Measurements from ENCODE around the gene MYO1D.

MYO1D gene

DNA sequence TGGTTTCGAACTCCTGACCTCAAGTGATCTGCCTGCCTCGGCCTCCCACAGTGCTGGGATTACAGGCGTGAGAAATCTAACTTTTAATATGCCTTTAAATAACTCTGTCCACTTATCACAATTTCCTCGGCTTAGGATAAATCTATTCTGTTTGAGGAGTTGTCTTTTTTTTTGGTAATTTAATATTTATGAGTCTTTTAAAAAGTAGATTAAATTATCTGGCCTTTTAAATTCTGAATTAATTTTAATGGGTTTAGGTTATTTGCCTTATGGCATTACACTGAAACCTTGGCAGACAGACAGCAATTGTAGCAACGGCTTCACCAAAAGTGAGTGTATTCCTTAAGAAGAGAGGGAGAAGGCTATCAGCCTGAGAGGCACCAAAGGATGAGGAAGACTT lies 66.2 kb downstream of the MYO1D start:
- no peak for DNase-seq

DNA sequence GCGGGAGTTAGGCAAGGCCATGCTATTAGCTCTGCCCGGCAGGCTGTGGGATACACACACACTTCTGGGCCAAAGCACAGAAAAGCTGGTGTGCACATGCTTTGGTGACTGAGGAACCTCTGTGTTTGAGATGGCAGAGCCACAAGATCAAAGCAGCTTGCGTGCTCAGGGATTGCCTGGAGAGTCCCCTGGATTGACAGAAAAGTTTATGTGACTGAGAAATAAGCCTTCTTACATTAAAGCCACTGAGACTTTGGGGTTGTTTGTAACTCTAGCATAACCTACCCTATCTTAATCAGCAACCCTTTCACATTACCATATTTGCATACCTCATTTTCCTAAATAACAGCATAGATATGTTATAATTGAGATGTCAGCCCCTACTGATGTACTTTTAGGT lies 69.3 kb downstream of the MYO1D start:
- no peak for DNase-seq

DNA sequence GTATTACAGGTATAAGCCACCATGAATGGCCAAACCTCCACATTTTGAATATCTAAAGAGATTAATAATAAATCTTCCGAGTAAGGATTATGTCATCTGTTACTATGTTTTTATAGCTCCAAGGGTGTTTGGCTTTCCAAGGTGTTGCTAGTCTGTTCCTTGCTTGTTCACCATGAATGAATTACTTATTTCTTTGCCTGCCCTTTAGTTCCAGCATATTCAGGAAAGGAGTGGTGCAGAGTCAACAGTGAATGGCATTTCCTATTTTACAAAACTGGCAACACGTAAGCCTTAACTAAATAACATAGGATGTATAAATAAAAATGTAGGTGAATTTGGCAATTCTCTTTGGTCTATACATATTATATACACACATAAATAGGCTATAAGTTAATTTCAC lies 70.3 kb downstream of the MYO1D start:
- DNase-seq = no peak

DNA sequence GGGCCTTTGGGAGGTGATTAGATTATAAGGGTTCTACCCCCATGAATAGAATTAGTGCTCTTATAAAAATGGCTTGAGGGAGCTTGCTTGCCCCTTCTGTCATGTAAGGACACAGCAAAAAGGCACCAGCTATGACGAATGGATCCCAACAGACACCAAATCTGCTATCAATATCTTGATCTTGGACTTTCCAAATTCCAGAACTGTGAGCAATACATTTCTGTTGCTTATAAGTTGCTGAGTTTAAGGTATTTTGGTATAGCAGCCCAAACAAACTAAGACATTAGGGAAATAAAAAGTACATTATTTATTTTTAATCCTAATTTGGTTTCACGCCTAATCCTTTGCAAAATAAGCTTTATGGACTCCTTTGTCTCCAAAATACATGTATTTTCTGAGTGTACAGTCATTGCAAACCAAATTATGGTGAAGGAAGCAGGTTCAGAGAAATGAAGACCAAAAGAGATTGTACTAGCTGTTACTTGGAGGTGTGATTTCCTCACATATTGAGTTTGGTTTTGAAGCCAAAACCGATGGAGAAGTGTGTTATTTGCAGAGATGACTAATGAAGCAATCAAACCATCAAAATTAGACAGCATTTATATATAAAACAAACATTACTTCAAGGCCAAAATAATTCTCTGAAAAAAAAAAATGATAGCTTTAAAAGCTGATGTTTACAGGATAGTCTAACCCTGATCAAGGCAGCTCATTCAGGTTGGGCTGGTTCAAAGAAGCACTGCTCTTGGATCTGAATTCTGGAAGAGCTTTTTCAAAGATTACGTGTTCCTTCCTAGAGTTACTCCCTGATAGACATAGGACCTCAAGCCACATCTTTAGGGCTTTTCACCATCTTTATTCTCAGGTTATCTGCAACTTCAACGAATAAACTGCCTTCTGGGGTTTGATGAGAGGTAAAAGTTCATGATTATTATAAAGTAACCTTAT lies 71.6 kb downstream of the MYO1D start:
- no peak for DNase-seq

DNA sequence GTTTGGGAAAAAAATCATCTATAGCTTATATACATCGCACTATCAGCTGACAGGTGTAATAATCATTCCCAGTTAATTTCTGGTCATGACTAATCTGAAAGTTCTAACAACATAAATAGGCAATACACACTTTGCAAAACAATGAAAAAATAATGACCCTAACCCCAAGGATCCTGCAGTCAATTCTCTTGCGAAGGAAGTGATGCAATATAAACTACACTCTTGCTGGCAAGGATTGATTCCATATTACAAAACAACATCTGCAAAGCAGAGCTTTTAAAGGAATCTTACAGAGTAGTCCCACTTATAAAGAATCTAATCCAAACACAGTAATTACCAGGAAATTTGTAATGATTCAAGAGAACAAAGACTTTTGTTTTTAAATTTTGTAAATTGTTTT lies 73.4 kb downstream of the MYO1D start:
- no peak for DNase-seq

DNA sequence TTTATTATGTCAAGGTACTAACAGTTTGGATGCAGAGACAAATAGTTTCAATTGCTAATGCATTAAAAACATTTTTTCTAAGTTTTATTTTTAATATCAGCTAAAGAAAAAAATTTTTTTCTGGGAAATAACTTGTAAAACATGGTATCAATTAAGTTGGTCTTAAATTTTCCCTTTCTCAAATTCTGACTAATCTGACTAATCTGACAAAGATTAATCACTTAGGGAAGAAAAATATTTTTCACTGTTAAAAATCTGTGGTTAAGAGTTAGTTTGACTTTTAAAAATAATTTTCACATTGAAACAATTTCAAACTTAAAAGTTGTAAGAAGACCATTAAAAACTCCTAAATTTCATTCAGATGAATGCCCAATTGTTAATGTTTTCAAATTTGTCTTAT lies 74.6 kb downstream of the MYO1D start:
- no peak for DNase-seq

DNA sequence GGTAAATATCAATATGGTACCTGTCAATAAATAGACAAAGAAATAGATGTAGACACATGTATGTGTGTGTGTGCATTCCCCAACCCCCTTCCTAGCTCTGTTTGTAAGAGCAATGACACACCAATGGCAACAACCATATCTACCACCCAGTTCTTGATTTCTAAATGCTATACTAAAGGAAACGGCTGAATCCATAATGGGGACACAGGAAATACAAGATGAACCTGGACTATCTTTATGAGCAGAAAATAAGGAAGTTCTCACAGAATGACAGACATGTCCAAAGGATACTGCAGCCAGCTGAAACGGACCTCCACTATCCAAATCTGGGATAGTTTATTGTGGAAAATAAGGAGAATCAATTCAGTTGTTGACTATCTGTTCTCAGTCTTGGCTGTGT lies 75.3 kb downstream of the MYO1D start:
- no peak for DNase-seq

DNA sequence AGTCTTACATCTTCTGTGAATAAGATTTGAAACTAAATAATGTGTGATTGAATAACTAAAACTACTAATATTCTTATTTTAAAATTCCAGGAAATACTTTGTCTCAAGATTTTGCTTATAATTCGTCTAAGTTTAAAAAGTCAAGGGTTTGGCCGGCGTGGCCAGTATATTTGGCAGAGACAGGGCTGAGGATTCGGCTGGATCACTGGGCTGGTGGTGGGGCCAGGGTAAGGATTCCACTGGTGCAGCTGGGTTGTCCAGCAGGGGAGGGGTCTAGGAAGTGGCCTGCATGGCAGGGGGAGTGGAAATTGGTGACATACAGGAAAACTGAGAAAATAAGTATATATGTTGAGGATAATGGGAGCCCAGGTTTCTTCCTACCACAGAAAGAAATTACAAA lies 75.7 kb downstream of the MYO1D start:
- DNase-seq = no peak

DNA sequence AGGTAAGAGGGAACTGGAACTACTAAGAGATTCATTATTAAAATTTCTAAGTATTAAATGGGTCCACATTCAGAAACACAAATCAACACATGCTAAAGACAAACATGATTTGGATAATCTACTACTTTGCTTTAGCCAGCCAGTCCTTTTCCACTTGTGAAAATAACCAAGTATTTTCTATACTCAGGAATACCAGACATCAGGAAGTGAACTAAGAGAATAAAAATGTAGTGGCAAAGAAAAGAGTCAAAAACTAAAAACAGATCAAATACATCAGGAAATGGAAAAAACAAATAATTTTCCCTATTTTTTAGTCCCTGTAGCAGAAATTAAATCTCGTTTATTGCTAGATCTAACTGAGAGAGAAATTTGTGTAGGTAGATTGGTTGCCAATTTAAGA lies 78.0 kb downstream of the MYO1D start:
- DNase-seq = no peak

DNA sequence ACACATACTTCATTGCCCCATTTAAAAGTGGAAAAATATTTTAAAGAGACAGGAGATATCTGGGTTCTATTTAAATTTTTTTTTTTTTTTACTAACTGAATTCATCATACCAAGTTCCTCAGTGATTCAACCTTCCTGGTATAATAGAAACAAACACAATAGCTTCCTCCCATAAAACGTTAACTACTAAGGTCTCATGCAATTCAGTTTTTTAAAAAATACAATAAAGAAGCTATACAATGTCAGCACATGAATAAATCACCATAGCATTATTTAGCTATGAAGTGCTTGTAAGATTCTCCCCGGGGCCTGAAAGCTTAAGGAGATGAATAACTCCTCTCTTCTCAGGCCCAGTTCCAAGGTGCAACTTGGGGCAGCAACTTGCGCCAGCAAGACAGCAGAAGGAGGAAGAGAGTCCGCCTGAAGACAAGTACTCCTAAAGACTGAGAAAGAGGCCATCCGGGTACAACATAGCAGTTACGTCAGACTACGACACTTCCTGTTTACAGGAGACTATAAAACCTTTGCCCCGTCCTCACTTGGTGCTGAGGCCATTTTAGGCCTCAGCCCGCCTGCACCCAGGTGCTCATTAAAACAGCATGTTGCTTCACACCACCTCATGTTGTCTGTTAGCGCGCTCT lies 81.5 kb downstream of the MYO1D start:
- no peak for DNase-seq

DNA sequence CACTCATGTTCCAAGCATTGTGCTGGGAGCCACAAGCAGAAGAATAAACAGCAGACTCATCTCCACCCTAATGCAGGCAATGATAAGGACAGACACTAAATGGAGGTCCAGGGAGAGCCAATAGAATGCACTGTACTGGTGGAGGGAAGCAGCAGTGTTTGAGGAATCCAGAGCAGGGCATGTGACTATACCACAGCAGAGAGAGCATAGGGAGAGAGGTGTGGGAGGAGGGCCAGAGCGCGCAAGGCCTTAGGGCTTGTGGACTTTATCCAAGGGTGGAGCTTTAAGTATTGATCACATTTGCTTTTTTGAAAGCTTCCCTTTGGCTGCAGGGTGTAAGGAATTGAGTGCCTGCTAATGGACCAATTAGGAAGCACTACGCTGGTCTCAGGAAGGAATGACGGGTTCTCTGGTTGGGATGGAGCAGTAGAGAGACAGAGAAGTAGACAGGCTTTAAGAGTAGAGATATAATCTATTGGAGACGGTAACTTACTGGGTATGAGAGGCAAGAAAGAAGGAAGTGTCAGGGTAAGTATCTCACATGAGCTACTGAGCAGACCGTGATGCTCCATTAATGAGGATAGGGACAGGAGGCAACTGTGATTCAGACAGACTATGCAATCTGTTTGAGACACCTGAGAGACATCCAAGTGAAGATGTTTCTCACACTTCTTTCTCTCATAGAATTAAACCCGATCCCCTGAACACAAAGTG lies 82.2 kb downstream of the MYO1D start:
- no peak for DNase-seq

DNA sequence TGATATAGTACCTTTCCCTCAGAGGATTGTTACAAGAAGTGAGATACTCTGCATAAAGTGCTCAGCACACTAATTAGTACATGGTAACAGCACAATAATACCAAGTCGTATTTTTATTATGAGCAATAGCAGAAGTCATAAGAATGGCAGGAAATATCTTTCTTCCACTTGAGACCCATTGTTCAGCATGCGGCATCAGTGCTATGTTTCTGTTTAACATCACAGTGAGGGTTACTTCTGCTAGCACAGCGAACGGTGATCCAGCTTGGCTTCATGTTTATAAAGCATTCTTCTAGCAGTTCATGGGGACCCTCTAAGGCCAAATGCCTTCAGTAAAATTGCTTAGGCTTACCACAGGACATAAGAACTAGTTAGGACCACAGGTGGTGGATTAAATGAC lies 83.1 kb downstream of the MYO1D start:
- DNase-seq = no peak

DNA sequence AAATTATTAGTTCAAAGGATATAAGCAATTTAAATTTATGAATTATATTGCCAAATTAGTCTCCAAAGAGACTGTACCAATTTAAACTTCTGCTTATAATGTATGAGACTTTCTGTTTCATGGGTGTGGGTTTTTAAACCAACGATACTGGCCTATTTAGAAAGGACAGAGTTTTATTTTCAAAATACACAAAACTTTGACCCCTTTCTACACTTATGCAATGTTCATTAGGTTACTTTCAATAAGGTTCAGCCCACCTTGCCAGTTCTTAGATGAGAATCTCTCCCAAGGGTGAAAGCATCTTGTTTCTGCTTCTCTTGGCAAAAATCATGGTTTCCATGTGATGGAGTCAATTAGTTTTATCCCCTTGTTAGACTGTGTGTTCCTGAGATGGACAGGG lies 84.7 kb downstream of the MYO1D start:
- no peak for DNase-seq

DNA sequence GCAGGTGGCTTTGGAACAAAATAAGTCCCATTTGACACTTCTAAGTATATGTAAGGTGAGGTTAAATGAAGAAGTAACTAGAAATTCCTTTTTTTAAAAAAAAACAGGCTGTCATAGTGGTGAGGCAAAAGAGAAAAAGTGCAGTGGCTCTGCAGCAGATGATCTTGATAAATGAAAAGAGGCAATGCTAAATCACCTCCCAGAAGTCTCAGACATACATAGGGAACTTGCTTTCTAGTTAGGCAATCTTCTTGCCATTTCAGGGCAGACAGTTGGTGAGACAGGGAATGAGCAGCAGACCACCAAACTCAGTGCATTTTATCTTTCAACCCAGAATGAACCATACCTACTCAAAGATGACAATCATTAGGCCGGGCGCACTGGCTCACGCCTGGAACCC lies 90.8 kb downstream of the MYO1D start:
- DNase-seq = no peak

DNA sequence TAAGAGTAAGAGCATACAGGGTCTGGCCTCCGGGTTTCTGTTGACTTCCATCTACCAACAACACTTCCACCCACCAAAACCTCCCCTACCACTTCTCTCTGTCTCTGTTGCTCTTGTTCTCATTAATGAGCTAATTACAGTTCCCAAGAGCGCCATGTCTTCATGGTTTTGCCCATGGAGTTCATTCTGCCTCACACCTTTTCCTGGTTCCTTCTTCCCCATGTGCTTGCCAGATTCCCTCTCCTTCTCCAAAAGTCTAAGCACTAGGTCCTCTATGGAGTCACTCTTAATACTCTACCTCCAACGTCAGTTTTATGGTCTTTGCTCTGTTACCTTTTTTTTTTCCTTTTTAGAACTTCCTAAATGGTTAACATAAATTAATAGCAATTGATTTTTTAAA lies 92.8 kb downstream of the MYO1D start:
- DNase-seq = no peak

DNA sequence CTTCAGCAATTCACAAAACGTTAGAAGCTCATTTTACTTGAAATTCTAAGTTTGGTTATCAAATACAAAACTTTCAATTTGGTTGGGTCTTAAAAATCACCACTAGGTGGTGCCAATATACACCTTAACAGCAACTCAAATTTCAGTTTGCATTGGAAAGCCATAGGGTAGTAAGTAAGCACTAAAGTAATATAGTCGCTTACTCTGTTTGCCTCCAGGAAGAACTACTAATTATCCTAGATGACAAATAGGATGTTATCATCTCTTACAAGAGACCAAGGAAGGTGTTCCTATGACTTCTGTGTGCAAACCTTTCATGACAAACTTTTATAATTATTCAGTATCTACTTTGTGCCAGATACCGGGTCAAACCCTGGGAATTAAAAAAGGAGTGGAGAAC lies 93.3 kb downstream of the MYO1D start:
- DNase-seq = no peak

DNA sequence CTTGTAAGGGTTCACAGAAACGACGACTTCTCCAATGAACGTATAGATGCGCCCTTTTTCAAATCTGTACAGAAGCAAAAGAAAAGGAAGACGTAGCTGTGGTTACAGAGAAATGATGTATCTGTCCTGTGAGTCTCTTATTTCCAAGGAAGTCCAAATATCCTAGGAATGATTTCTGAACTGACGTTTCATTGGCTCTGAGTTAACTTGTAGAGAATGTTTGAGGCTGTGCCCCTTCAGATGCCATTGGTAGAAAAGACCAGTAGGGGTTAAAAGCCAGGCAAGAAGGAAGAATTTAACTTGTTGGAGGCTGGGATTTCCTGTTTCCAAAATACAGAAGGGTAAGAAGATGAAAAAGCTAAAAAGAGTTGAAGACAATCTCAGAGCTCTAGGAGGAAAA lies 96.2 kb downstream of the MYO1D start:
- DNase-seq = no peak

DNA sequence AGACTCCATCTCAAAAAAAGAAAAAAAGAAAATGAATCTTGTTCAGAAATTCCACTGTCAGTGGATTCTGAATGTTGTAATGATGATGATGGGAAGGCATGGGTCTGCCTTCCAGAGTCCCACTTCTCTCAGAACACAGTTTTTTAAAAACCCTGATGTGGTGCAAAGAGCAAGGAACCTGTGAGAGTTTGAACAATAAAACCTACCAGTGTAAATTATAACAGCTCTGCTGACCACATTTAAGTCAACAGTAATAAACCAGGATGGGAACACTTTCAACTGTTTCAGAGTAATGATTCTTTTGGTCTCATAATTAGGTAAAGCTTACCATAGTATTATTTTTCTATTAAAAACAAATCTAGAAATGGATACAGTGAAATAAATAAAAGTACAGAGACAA lies 99.0 kb downstream of the MYO1D start:
- no peak for DNase-seq

DNA sequence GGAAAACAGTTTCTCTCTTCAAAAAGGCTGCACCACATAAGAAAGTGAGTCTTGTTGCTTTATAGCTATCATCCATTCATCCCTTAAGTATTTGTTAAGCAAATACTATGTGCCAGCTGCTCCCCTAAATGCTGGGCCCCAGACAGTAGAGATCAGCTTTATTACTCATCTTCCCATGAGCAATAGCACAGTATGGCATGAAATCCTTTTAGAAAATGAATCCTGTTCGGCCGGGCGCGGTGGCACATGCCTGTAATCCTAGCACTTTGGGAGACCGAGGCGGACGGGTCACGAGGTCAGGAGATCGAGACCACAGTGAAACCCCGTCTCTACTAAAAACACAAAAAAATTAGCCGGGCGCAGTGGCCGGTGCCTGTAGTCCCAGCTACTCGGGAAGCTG lies 99.5 kb downstream of the MYO1D start:
- DNase-seq = no peak

DNA sequence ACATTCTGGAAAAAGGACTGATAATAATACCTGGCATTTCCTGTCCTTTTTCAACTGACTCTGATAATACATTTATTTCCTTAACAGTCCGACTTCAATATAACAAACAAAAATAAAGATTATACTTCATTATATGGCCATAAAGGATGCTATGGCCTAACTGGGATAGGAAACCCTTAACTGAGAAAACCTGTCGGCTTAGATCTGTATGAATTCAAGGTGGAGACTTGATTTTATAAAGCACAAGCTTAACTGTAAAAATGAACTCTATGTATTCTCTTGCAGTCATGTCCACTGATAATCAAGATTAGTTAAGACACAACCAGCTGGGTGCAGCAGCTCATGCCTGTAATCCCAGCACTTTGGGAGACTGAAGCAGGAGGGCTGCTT lies 102.2 kb downstream of the MYO1D start:
- no peak for DNase-seq

DNA sequence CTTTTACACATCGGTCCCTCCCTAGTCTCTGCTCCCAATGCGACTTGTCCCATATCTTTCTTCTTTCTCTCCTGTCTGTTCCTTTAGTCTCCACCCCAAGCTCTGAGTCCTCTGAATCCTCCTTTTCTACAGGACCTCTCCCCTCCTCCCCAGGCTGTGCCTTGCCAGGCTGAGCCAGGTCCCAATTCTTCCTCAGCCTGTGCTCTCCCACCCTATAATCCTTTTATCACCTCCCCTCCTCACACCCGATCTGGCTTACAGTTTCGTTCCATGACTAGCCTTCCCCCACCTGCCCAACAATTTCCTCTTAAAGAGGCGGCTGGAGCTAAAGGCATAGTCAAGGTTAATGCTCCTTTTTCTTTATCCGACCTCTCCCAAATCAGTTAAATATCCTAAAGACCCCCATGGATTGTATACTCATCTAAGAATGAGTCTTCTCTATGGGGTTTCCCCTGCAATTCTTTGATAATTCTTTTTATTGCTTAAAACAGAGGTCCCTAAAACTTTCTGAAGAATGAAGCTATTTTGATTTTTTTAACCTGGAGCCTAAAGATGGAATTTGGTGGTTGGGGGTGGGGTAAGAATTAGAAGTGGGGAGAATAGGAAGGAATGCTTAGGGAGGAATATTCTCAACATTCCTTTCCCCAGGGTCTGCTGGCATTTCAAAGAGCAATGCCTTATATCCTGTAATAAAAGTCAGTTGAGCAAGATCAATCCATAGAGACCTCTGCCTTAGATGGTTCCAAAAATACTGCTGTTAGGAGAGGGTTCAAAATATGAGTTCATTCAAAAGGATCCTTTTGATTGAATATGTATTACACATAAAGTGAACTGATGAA lies 102.8 kb downstream of the MYO1D start:
- no peak for DNase-seq

DNA sequence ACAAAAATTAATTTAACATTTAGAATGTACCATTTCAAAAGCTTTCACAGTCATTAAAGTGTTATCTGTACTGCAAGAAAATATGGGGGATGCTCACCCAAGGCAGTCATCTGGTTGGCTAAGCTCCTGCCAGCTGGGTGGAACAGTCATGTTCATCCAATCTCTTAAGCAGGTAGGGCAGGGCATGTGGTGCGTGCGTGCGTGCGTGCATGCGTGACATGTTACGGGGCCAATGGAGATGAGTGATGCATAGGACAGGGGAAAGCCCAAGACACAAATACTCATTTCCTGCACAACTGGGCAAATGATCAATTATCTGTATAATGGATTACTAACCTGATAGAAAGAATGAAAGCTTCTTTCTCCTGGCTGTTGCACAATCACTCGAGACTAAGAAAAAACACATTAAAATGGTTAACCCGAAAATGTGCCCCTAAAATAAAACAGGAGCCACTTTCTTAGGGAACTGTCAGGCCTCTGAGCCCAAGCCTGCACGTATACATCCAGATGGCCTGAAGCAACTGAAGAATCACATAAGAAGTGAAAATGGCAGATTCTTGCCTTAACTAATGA lies 104.4 kb downstream of the MYO1D start:
- no peak for DNase-seq

DNA sequence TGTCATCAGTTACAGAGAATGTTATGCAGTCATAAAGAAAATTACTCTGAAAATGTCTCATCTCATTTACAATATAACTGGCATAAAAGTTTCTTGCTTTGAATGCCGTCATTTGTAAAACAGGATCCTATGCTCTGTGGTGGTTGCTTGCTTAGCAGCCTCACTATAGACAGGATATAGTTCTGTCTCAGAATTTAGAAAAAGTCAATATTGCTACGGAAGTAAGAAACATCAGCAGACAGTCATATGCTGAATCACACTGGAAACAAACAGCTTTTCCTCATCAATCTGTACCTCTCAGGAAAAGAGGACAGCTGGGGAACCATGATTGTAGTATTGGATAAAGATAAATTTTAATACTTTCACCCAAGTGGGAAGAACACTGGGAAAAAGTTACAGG lies 105.5 kb downstream of the MYO1D start:
- DNase-seq = no peak

Measured in activated CD8-positive, alpha-beta memory T cell treated with anti-CD3 and anti-CD28 coated beads for 24 hours (primary cell).